HCT116 (cell line): ENCODE results near the gene GRB10. TPM values are rescaled to one million over a fixed set of nuclear protein-coding genes. Genes with fewer than 3 reads are reported as not detected.

ENCODE experiments used
- ATAC-seq: fragments of 200-7000 bp; cut with Tn5 transposase; 2 replicates; pipeline ENCODE4 v1.9.1; 2020; ENCODE audit warnings: mild to moderate bottlenecking, moderate library complexity
- BruUV-seq: library from RNA; stranded (reverse); fragments of 400-500 nt; replicated peaks from 2 replicates; lab custom pipeline; 2021; lab: Mats Ljungman, UMichigan
- CTCF ChIA-PET: fragments of 300-600 bp; sonication (Branson Sonifier 250); formaldehyde crosslinking; loops from one replicate; lab custom pipeline; 2021; ENCODE audit warnings: antibody characterized with exemption; lab: Charles Lee
- POLR2A ChIA-PET: fragments of 300-600, 350-600 bp; sonication (Branson Sonifier 250); formaldehyde crosslinking; loops from one replicate; lab custom pipeline; 2021; ENCODE audit warnings: antibody characterized with exemption; lab: Charles Lee
- RAD21 ChIA-PET, 2 experiments: fragments of 300-600 bp; sonication (Branson Sonifier 250); formaldehyde crosslinking; loops; one replicate each; lab custom pipeline; 2023; ENCODE audit warnings: low total read pairs in 2 of 2; ENCODE audit not compliant: uncharacterized antibody in 2 of 2, unreplicated experiment in 2 of 2, low non-redundant PET in 1 of 2; lab: Charles Lee
- DNase-seq: peaks from one replicate; pipeline ENCODE4 v3.0.0-alpha.2; 2010; ENCODE audit warnings: low read depth, low spot score
- H2AFZ ChIP-seq: fragments of 200-600 bp; shearing (Covaris generic), sonication (generic); 2 replicates; pipeline ENCODE4 v1.6.1; 2017; ENCODE audit warnings: low read depth, mixed run types, mixed read lengths, antibody characterized with exemption, low read length; ENCODE audit not compliant: poor library complexity, severe bottlenecking
- H3K27ac ChIP-seq: 2 replicates; pipeline ENCODE4 v1.5.1; 2012; ENCODE audit warnings: low read depth, low read length
- H3K27me3 ChIP-seq: fragments of 200-600 bp; sonication (generic); 2 replicates; pipeline ENCODE4 v1.6.1; 2016; ENCODE audit warnings: mixed run types, low read length, mixed read lengths; ENCODE audit not compliant: insufficient read depth
- H3K36me3 ChIP-seq, 2 experiments: fragments of 200-500 bp in 1 of 2; fragments of 200-600 bp in 1 of 2; sonication (Bioruptor generic) in 1 of 2; sonication (generic) in 1 of 2; 2 replicates each; pipeline versions ENCODE4 v1.5.1 to v1.6.1; 2014 to 2016; ENCODE audit warnings: low read length in 2 of 2, inconsistent platforms in 1 of 2, mixed read lengths in 1 of 2, mixed run types in 1 of 2; ENCODE audit not compliant: insufficient read depth in 2 of 2, control insufficient read depth in 1 of 2
- H3K4me1 ChIP-seq, 2 experiments: fragments of 200-600 bp in 1 of 2; sonication (generic) in 1 of 2; 2 replicates each; pipeline versions ENCODE4 v1.5.1 to v1.6.1; 2012 to 2017; ENCODE audit warnings: low read length in 2 of 2, inconsistent platforms in 1 of 2, mild to moderate bottlenecking in 1 of 2, mixed read lengths in 1 of 2, mixed run types in 1 of 2, moderate library complexity in 1 of 2; ENCODE audit not compliant: insufficient read depth in 2 of 2, control insufficient read depth in 1 of 2
- H3K4me2 ChIP-seq: fragments of 200-600 bp; sonication (generic); 2 replicates; pipeline ENCODE4 v1.6.1; 2017; ENCODE audit warnings: mixed run types, low read length, mixed read lengths
- H3K4me3 ChIP-seq, 2 experiments: fragments of 200-600 bp in 1 of 2; sonication (generic) in 1 of 2; replicated peaks in 1 of 2; 2 replicates each; pipeline ENCODE4 v1.5.1; 2011 to 2016; ENCODE audit warnings: low read length in 2 of 2, control low read depth in 1 of 2, low read depth in 1 of 2, mild to moderate bottlenecking in 1 of 2, mixed read lengths in 1 of 2, mixed run types in 1 of 2
- H3K79me2 ChIP-seq: fragments of 200-600 bp; sonication (generic); 2 replicates; pipeline ENCODE4 v1.6.1; 2017; ENCODE audit warnings: mild to moderate bottlenecking, mixed run types, low read length, moderate library complexity, mixed read lengths; ENCODE audit not compliant: insufficient read depth
- H3K9ac ChIP-seq: fragments of 200-600 bp; sonication (generic); 2 replicates; pipeline ENCODE4 v1.6.1; 2016; ENCODE audit warnings: low read length, mixed read lengths
- H3K9me2 ChIP-seq: fragments of 200-600 bp; sonication (generic), shearing (Covaris generic); 2 replicates; pipeline ENCODE4 v1.6.1; 2017; ENCODE audit warnings: mixed run types, mild to moderate bottlenecking, moderate library complexity; ENCODE audit not compliant: insufficient read depth
- H3K9me3 ChIP-seq, 2 experiments: fragments of 200-500 bp in 1 of 2; fragments of 200-600 bp in 1 of 2; sonication (Bioruptor generic) in 1 of 2; sonication (generic) in 1 of 2; 2 replicates each; pipeline ENCODE4 v1.6.1; 2014 to 2017; ENCODE audit warnings: low read length in 2 of 2, mixed read lengths in 2 of 2, inconsistent platforms in 1 of 2, low read depth in 1 of 2, mild to moderate bottlenecking in 1 of 2, mixed run types in 1 of 2, moderate library complexity in 1 of 2; ENCODE audit not compliant: control insufficient read depth in 1 of 2, insufficient read depth in 1 of 2
- H4K20me1 ChIP-seq: fragments of 200-600 bp; sonication (generic), shearing (Covaris generic); 2 replicates; pipeline ENCODE4 v1.6.1; 2017; ENCODE audit warnings: mixed run types, mild to moderate bottlenecking, moderate library complexity; ENCODE audit not compliant: insufficient read depth
- CBX3 ChIP-seq: IDR thresholded peaks from 2 replicates; pipeline ENCODE4 v1.6.1; 2012; ENCODE audit warnings: low read depth
- CEBPB ChIP-seq: IDR thresholded peaks from 2 replicates; pipeline ENCODE4 v1.6.1; 2012; ENCODE audit warnings: low read depth
- EGR1 ChIP-seq: IDR thresholded peaks from 2 replicates; pipeline ENCODE4 v1.6.1; 2012; ENCODE audit warnings: low read depth
- ELF1 ChIP-seq: IDR thresholded peaks from 2 replicates; pipeline ENCODE4 v1.6.1; 2012; ENCODE audit warnings: low read depth, borderline replicate concordance
- EZH2 ChIP-seq: fragments of 200-600 bp; sonication (generic); IDR thresholded peaks from 2 replicates; pipeline ENCODE4 v1.6.1; 2017; ENCODE audit warnings: antibody characterized with exemption, mixed run types
- EZH2phosphoT487 ChIP-seq: fragments of 200-600 bp; IDR thresholded peaks from 2 replicates; pipeline ENCODE4 v1.6.1; 2018; ENCODE audit warnings: antibody characterized with exemption, borderline replicate concordance
- FOSL1 ChIP-seq: IDR thresholded peaks from 2 replicates; pipeline ENCODE4 v1.6.1; 2012; ENCODE audit warnings: low read depth
- MAX ChIP-seq: IDR thresholded peaks from 2 replicates; pipeline ENCODE4 v1.6.1; 2012
- POLR2A ChIP-seq: IDR thresholded peaks from 2 replicates; pipeline ENCODE4 v1.7.0; 2011; ENCODE audit warnings: borderline replicate concordance; ENCODE audit not compliant: insufficient read depth, insufficient read length; ENCODE audit errors: extremely low read depth
- RAD21 ChIP-seq: IDR thresholded peaks from 2 replicates; pipeline ENCODE4 v1.6.1; 2012; ENCODE audit warnings: low read depth, mild to moderate bottlenecking
- SIN3A ChIP-seq: IDR thresholded peaks from 2 replicates; pipeline ENCODE4 v1.6.1; 2012; ENCODE audit warnings: low read depth
- SP1 ChIP-seq: IDR thresholded peaks from 2 replicates; pipeline ENCODE4 v1.6.1; 2012; ENCODE audit warnings: low read depth
- SRF ChIP-seq: IDR thresholded peaks from 2 replicates; pipeline ENCODE4 v1.6.1; 2012; ENCODE audit warnings: low read depth
- TCF7L2 ChIP-seq: IDR thresholded peaks from 2 replicates; pipeline ENCODE4 v1.7.0; 2011; ENCODE audit warnings: borderline replicate concordance, inconsistent platforms; ENCODE audit not compliant: insufficient read depth, insufficient read length; ENCODE audit errors: extremely low read depth
- ZFX ChIP-seq: fragments of 450-650 bp; IDR thresholded peaks from 2 replicates; pipeline ENCODE4 v1.6.1; 2017
- ZNF274 ChIP-seq: fragments of 200-500 bp; sonication (Bioruptor generic); IDR thresholded peaks from 2 replicates; pipeline ENCODE4 v1.6.1; 2014; ENCODE audit warnings: mild to moderate bottlenecking, low read depth, low read length, inconsistent platforms
- intact Hi-C: fragments of 100-400 bp; cut with micrococcal nuclease; formaldehyde crosslinking; loops from 2 replicates; pipeline ENCODE4 v1.10.0; 2022
- total RNA-seq: library from RNA; stranded (reverse); gene quantifications from one replicate; pipeline ENCODE4 v1.2.1, GENCODE V29; 2021; ENCODE audit not compliant: unreplicated experiment
- TF ChIP-seq, protein P1 (sequence below): IDR thresholded peaks from 2 replicates; pipeline ENCODE4 v1.6.1; 2011; ENCODE audit warnings: mild to moderate bottlenecking, low read length, moderate library complexity; ENCODE audit not compliant: insufficient replicate concordance; ENCODE audit errors: extremely low read depth

The GRB10 gene
- total RNA-seq, 1 experiment from 2014 or later = 37.3 TPM

DNA sequence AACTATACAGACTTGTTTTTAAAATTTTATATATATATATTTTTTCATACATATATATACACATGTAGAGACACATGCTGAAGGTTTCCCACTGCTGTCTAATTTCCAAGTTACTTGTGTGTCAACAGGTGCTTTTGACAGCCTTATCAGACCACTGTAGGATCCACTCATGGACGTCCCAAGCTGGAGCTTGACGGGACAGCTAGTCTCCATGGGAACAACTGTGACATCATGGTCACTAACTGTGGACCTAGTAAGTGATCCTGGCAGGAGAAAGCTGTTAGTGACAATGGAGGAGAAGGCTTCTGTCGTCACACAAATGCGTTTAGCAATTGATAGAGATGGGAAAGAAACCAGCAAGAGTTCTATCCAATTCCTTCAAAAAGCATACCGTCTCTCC is 157.3 kb downstream of the GRB10 start:
- H3K9me3 ChIP-seq = no peaks in the 10 kb centered on the region
- BruUV-seq = no TSS peak
- TF ChIP-seq CEBPB = no peak
- no peak for TF ChIP-seq EZH2phosphoT487
- TF ChIP-seq TCF7L2 = no peak
- no peak for TF ChIP-seq SRF
- no peak for TF ChIP-seq SIN3A
- TF ChIP-seq CBX3 = no peak
- no peak for TF ChIP-seq EZH2
- no peak for TF ChIP-seq MAX
- TF ChIP-seq EGR1 = no peak
- TF ChIP-seq ZNF274 = no peak
- TF ChIP-seq POLR2A = no peak
- TF ChIP-seq SP1 = no peak
- TF ChIP-seq FOSL1 = no peak
- TF ChIP-seq ZFX = no peak
- TF ChIP-seq, protein P1, sequence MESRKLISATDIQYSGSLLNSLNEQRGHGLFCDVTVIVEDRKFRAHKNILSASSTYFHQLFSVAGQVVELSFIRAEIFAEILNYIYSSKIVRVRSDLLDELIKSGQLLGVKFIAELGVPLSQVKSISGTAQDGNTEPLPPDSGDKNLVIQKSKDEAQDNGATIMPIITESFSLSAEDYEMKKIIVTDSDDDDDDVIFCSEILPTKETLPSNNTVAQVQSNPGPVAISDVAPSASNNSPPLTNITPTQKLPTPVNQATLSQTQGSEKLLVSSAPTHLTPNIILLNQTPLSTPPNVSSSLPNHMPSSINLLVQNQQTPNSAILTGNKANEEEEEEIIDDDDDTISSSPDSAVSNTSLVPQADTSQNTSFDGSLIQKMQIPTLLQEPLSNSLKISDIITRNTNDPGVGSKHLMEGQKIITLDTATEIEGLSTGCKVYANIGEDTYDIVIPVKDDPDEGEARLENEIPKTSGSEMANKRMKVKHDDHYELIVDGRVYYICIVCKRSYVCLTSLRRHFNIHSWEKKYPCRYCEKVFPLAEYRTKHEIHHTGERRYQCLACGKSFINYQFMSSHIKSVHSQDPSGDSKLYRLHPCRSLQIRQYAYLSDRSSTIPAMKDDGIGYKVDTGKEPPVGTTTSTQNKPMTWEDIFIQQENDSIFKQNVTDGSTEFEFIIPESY = no peak
- no peak for TF ChIP-seq RAD21
- no peak for TF ChIP-seq ELF1
- TF ChIP-seq, all 23 proteins: peak for 0
- Histone ChIP-seq H3K4me2 (no peak overlapping the region), H3K9ac (no peak overlapping the region), H3K79me2 (no peaks in the 10 kb centered on the region), H3K27ac (no peak overlapping the region), H4K20me1 (no peaks in the 10 kb centered on the region), H2AFZ (no peak overlapping the region), H3K36me3 (no peaks in the 10 kb centered on the region; a peak in 1 of 4 replicates), H3K4me1 (no peaks in the 10 kb centered on the region), H3K4me3 (no peak overlapping the region), H3K9me2 (no peaks in the 10 kb centered on the region), H3K27me3 (no peaks in the 10 kb centered on the region)
- ATAC-seq (no peak), DNase-seq (no peak)
- CTCF ChIA-PET = no interaction called here
- POLR2A ChIA-PET = no interaction called here
- RAD21 ChIA-PET = no interaction called here
- intact Hi-C loops = no loop called here
